EL (cell line): Measurements from ENCODE around the gene DLGAP3.
A peak's percentile ranks its signal among the peaks of the same experiment; 100 is the strongest.

Source experiments
- DNase-seq: peaks from one replicate; pipeline ENCODE4 v3.0.0-alpha.2; 2016

Gene DLGAP3

GRCh38 chr1:34865573-34865972, 63.9 kb downstream of the DLGAP3 start:
- DNase-seq, result no peak

GRCh38 chr1:34864759-34865158, 64.7 kb downstream of the DLGAP3 start:
- DNase-seq, result no peak

GRCh38 chr1:34863501-34863900, 65.9 kb downstream of the DLGAP3 start:
- DNase-seq, result no peak

GRCh38 chr1:34859446-34860200, 69.8 kb downstream of the DLGAP3 start, which contains the start of gene SMIM12:
TSS of gene SMIM12 (minus strand) at chr1:34859749. CDS start at chr1:34855977, 3,772 bp downstream.
- peak; percentile 93 for DNase-seq

GRCh38 chr1:34858901-34859445, 70.5 kb downstream of the DLGAP3 start:
- peak; percentile 42 for DNase-seq

- DNase-seq, result no peak
Observed at GRCh38 chr1:34856697-34857096, 72.8 kb downstream of the DLGAP3 start.

GRCh38 chr1:34852677-34853217, 76.7 kb downstream of the DLGAP3 start:
- peak; percentile 95 for DNase-seq

- no peak for DNase-seq
Observed at GRCh38 chr1:34851431-34852105, 77.9 kb downstream of the DLGAP3 start.

GRCh38 chr1:34850382-34850781, 79.1 kb downstream of the DLGAP3 start:
- no peak for DNase-seq

GRCh38 chr1:34847094-34847493, 82.4 kb downstream of the DLGAP3 start:
- DNase-seq, result no peak

- no peak for DNase-seq
Observed at GRCh38 chr1:34846265-34846664, 83.2 kb downstream of the DLGAP3 start.

- no peak for DNase-seq
Observed at GRCh38 chr1:34845131-34845901, 84.1 kb downstream of the DLGAP3 start.

- DNase-seq, result peak; percentile 57
Observed at GRCh38 chr1:34844252-34844634, 85.2 kb downstream of the DLGAP3 start.

- DNase-seq, result no peak
Observed at GRCh38 chr1:34843392-34844251, 85.8 kb downstream of the DLGAP3 start.

- DNase-seq, result no peak
Observed at GRCh38 chr1:34842952-34843371, 86.5 kb downstream of the DLGAP3 start.

GRCh38 chr1:34842073-34842472, 87.4 kb downstream of the DLGAP3 start:
- DNase-seq, result no peak

GRCh38 chr1:34840426-34840825, 89.0 kb downstream of the DLGAP3 start:
- DNase-seq, result no peak

GRCh38 chr1:34839526-34840305, 89.7 kb downstream of the DLGAP3 start:
- no peak for DNase-seq

- no peak for DNase-seq
Observed at GRCh38 chr1:34833711-34834110, 95.7 kb downstream of the DLGAP3 start.

- DNase-seq, result no peak
Observed at GRCh38 chr1:34831721-34832246, 97.7 kb downstream of the DLGAP3 start.

- no peak for DNase-seq
Observed at GRCh38 chr1:34829250-34829649, 100.2 kb downstream of the DLGAP3 start.
